GM19372 (cell line): ENCODE data around the gene RABGAP1.

Experiments
- ATAC-seq: cut with Tn5 transposase; IDR thresholded peaks from one replicate; pipeline ENCODE4 v1.9.1; 2021; ENCODE audit warnings: mild to moderate bottlenecking, low read depth, moderate library complexity; ENCODE audit not compliant: unreplicated experiment

RABGAP1 gene

DNA sequence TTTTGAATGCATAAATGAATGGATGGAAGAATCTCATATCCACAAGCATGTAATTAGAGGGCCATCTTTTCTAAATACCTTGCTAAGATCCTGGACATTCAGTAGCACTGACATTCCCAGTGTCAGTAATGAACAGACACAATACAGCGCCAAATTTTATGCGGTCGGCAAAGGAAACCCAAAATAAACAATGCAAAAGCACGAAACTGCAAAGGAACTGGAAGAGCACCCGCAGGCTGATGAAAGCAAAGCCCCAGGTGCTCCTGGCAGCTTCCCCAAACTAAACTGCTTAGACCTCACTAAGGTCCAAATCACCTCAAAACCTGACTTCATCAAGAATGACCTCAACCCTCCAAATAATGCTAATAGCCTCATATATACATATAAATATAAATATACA lies 194.6 kb downstream of the RABGAP1 start:
- ATAC-seq, result no peak

DNA sequence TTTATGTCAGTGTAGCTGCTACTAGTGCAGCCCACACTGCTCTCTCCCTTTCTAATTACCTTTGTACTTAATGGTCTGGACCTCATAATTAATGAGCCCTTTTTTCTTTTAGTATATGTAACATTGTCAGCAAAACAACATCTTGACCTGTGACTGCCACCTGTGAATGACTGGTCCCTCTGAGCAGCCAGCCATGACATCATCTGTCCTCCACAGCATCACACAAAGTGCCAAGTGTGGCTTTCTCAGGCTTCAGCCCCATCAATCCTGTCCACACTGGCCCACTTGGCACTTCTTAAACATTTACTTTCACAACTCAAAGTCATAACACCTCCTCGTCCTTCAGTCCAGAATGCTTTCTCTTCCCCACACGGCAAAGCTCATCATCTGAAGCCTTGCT lies 197.3 kb downstream of the RABGAP1 start:
- ATAC-seq, result no peak

DNA sequence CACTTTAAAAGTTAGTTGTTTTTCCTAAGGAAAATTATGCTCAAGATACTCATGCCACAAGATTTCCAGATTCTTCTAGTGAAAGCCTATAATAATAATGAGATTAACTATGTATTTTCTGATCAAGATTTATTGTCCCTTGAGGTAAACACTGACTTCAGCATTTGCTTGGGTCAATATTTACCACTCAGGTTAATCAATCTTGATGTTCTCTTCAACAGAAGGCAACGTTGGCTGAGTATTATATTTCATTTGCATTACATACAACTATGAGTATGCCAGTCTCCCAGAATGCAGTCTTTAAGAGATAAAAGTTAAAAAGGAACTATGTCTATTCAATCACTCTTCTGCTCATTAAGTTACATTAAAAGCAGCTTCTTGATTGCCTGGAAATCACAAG lies 208.2 kb downstream of the RABGAP1 start:
- ATAC-seq, result no peak

DNA sequence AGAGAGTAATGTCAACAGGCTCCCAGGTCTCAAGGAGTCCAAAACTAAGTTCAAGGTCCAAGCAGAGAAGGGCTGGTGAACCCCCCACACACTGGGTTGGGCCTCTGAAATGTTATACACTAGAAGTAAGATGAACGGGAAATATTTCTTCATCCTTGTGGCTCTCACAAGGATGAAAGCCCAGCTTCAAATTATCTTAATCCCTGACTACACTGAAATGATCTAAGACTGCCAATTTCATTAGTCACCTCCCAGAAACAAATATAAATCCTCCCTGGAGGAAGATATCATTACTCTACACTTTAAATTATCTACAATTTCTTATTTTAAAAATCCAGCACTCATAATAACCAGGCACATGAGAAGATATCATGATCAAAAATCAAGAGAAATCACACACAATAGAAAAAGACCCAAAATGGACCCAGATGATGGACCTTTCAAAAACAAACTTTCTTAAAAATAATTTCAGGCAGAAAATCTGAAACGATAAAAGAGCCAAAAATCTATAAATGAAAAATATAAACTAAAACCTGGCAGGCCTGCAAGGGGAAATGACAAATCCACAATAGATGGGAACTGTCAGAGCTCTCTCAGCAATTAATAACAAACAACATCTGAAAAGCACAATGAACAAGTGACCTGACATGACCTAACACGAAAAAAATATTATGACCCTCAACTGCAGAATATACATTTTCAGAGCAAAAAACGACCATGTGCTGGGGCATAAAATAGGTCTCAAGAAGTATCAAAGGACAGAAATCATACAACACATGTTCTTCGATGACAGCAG lies 210.1 kb downstream of the RABGAP1 start:
- no peak for ATAC-seq
